Uterus (tissue), 4 donors: ENCODE measurements around the gene TTC7B. TPM values are rescaled to one million over a fixed set of nuclear protein-coding genes. Genes with fewer than 3 reads are reported as not detected.

Experiments
- DNase-seq, 2 donors: peaks; one replicate each; pipeline ENCODE4 v3.0.0-alpha.2; 2019 to 2020
- H3K27ac ChIP-seq, 2 donors: fragments of 200-600 bp; sonication (generic); 1 replicate in 1 of 2; 2 replicates in 1 of 2; pipeline ENCODE4 v1.5.1; 2016 to 2018
- H3K27me3 ChIP-seq, 2 donors: fragments of 200-600 bp; sonication (generic); one replicate each; pipeline ENCODE4 v1.5.1; 2018 to 2019; ENCODE audit warnings: control low read depth in 1 of 2
- H3K36me3 ChIP-seq, 2 donors: fragments of 200-600 bp; sonication (generic); one replicate each; pipeline ENCODE4 v1.5.1; 2019; ENCODE audit warnings: control low read depth in 1 of 2
- H3K4me1 ChIP-seq, 2 donors: fragments of 200-600 bp; sonication (generic); one replicate each; pipeline ENCODE4 v1.5.1; 2018 to 2019; ENCODE audit warnings: control low read depth in 1 of 2
- H3K4me3 ChIP-seq, 2 donors: fragments of 200-600 bp; sonication (generic); 1 replicate in 1 of 2; 2 replicates in 1 of 2; pipeline ENCODE4 v1.5.1; 2018 to 2019; ENCODE audit warnings: mild to moderate bottlenecking in 1 of 2
- H3K9me3 ChIP-seq, 2 donors: fragments of 200-600 bp; sonication (generic); one replicate each; pipeline ENCODE4 v1.5.1; 2019; ENCODE audit warnings: control low read depth in 1 of 2
- POLR2A ChIP-seq, 2 donors: fragments of 450-650 bp; IDR thresholded peaks; one replicate each; pipeline ENCODE4 v1.6.1; 2016; ENCODE audit warnings: antibody characterized with exemption in 2 of 2, mild to moderate bottlenecking in 1 of 2, moderate library complexity in 1 of 2
- intact Hi-C: fragments of 100-400 bp; cut with DNase I; formaldehyde crosslinking; loops from one replicate; pipeline ENCODE4 v1.15.1; 2023; ENCODE audit warnings: low total_unique reads
- total RNA-seq, 4 donors: library from RNA; depleted of rRNA in 3 of 4; stranded (reverse); fragments of >200 nt in 3 of 4; gene quantifications; one replicate each; pipeline versions ENCODE4 v1.1.0 to v1.2.4, GENCODE V29; 2014 to 2023
- TF ChIP-seq, protein P1 (sequence below), 4 experiments: fragments of 200-600 bp in 2 of 4; fragments of 450-650 bp in 2 of 4; sonication (generic) in 2 of 4; IDR thresholded peaks; one replicate each; pipeline ENCODE4 v1.5.1; 2016 to 2019; ENCODE audit warnings: antibody characterized with exemption in 4 of 4, mild to moderate bottlenecking in 2 of 4, moderate library complexity in 1 of 4
- donor health status: DM: yes; HTN: yes; CAD: no.

TTC7B gene
- total RNA-seq, 4 donors from 2014 or later: 15.3 to 73.9 (median 28.0) TPM

DNA sequence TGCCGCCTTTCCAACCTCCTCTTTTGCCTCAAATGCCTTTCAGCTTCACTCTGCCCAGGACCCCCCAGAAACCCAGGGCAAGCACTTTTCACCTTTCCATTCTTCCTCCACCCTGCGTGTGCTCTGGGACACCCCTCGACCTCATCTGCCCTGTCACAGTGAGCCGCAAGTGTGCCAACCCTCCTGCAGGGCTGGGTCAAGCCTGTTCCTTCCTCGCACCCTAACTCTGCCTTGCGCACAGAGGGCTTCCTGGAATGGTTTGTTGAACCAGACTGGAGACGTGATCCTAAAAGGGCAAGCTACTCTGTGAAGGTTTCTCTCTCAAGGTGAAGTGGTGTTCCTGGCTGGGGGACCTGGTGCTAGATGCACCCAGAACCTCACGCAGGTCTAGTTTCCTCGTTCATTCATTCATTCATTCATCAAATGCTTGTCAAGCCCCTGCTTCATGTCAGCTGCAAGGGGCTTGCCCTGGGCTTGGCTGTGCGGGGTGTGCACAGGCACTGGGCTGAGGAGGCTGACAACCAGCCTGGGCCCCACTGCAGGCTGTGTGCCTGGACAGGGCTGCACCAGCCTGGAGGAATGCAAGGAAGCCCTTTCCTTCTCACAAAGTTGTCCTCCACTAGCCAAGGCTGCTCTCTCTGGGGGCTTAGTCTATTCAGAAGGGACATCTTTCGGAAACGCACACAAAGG is 232.2 kb downstream of the TTC7B start:
- intact Hi-C loops: no loop called here
- Histone ChIP-seq H3K27me3 (no peaks in the 10 kb centered on the region), H3K4me1 (no peaks in the 10 kb centered on the region), H3K27ac (no peak overlapping the region), H3K4me3 (no peak overlapping the region), H3K36me3 (no peaks in the 10 kb centered on the region), H3K9me3 (no peaks in the 10 kb centered on the region)
- no peak for DNase-seq
- TF ChIP-seq POLR2A (IDR thresholded peaks at IDR 0.05): no peak
- TF ChIP-seq, protein P1, sequence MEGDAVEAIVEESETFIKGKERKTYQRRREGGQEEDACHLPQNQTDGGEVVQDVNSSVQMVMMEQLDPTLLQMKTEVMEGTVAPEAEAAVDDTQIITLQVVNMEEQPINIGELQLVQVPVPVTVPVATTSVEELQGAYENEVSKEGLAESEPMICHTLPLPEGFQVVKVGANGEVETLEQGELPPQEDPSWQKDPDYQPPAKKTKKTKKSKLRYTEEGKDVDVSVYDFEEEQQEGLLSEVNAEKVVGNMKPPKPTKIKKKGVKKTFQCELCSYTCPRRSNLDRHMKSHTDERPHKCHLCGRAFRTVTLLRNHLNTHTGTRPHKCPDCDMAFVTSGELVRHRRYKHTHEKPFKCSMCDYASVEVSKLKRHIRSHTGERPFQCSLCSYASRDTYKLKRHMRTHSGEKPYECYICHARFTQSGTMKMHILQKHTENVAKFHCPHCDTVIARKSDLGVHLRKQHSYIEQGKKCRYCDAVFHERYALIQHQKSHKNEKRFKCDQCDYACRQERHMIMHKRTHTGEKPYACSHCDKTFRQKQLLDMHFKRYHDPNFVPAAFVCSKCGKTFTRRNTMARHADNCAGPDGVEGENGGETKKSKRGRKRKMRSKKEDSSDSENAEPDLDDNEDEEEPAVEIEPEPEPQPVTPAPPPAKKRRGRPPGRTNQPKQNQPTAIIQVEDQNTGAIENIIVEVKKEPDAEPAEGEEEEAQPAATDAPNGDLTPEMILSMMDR (IDR thresholded peaks at IDR 0.05): no peak

DNA sequence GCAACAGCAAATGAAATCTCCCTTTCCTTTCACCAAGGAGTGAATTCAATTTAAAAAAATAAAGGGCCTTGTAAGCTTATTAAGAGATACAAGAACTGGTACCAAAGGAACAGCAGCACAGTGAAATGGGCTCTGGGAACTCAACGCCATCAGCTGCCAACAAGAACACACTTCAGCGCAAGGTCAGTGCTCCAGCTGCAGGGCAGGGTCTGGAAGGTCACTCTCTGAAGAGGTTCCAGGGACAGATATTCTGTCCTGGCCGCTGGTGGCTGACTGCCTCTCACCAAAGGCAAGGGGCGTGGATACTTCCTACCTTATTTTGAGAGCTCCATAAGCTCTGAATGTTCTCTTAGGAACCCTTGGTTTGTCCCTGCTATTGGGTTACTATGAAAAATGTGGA is 232.8 kb downstream of the TTC7B start:
- no peaks in the 10 kb centered on the region for H3K27me3 ChIP-seq
- intact Hi-C loops: no loop called here
- TF ChIP-seq, protein P1 (IDR thresholded peaks at IDR 0.05): no peak
- TF ChIP-seq POLR2A (IDR thresholded peaks at IDR 0.05): no peak
- H3K4me3 ChIP-seq: no peak overlapping the region
- H3K9me3 ChIP-seq: no peaks in the 10 kb centered on the region
- H3K27ac ChIP-seq: no peak overlapping the region
- no peaks in the 10 kb centered on the region for H3K36me3 ChIP-seq
- no peaks in the 10 kb centered on the region for H3K4me1 ChIP-seq
- DNase-seq: no peak

DNA sequence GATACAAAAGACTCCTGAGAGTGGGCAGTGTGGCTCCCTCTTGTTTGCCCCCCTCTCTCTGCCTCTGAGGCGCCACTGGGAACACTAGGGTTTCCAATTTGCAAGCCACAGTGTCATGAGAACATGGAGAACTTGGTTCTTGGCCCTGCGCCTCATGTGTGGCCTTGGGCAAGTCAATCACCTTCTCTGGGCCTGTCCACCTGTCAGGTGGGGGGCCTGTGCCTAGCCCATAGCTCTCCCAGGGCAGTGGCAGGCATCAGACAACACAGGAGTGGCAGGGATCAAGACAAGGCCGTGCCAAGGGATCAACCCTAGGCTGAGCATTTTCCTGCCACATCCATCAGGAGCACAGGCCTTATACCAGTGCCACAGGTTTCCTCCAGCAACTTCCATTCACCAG is 234.1 kb downstream of the TTC7B start:
- intact Hi-C loops: no loop called here
- Histone ChIP-seq H3K36me3 (no peaks in the 10 kb centered on the region), H3K4me1 (no peaks in the 10 kb centered on the region), H3K9me3 (no peaks in the 10 kb centered on the region), H3K27me3 (no peaks in the 10 kb centered on the region), H3K4me3 (no peak overlapping the region), H3K27ac (no peak overlapping the region)
- no peak for DNase-seq
- TF ChIP-seq, protein P1 (IDR thresholded peaks at IDR 0.05): no peak
- no peak for TF ChIP-seq POLR2A (IDR thresholded peaks at IDR 0.05)

DNA sequence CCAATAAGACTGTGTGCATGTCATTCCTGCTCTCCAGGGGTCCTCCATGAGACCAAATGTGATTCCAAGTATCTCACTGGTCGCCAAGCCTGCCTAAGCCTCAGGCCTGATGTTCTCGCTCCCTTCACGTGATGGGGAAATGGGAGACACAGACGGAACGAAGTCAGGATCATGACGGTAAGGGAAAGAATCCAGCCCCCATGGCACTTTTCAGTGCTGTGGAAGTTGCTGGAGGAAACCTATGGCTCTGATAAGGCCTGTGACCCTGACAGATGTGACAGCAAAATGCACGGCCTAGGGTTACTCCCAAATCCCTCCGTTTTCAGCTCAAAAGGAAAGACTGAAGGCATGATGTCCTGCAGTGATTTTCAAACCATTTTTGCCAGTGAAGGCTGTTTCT is 234.5 kb downstream of the TTC7B start:
- intact Hi-C loops: no loop called here
- no peak overlapping the region for H3K27ac ChIP-seq
- H3K4me1 ChIP-seq: no peaks in the 10 kb centered on the region
- H3K4me3 ChIP-seq: no peak overlapping the region
- H3K36me3 ChIP-seq: no peaks in the 10 kb centered on the region
- no peaks in the 10 kb centered on the region for H3K27me3 ChIP-seq
- no peak for DNase-seq
- no peaks in the 10 kb centered on the region for H3K9me3 ChIP-seq
- TF ChIP-seq, protein P1 (IDR thresholded peaks at IDR 0.05): no peak
- no peak for TF ChIP-seq POLR2A (IDR thresholded peaks at IDR 0.05)

DNA sequence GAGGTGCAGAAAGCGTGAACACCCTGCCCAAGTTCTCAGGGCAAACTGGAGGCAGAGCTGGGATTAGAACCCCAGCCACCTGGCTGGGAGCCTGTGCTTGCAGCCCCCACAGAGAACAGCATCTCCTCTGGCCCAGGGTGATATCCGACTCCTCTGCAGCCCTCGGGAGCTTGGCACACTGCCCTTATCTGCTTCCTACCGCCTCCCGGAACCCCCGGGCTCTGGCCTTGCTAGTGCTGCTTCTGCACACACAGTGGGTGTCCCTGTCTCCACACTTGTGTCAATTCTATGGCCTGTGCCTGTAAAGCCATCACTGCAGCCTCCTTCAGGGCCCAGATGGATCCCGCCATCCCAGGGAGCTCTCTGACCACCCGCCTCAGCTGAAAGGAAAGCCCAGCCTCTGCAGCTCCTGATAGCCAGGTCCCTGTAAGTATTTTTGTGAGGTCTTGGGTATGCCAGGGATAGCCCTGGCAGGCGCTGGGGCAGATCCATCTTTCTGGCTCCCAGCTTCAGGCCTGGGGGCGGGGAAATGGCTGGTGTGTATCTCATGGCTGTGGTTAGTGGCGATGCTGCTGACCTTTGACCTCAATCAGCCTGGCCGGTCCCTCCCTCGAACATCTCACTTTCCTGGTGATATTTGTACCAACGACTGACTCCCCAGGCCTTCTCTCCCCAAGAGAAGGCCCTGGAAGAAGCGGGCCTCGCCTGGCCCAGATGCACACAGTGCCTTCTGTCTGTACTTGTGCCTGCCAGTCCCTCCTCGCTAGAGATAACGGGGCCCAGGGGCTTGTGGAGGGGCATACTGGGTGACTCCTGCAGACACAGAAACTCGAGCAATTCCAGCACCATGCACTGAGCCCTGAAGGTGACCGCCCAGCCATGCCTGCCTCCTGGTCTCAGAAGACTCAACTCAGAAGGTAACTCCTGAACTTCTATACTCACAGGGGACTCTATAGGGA is 235.6 kb downstream of the TTC7B start:
- H3K27ac ChIP-seq: no peak overlapping the region
- H3K4me3 ChIP-seq: no peak overlapping the region
- intact Hi-C loops: no loop called here
- no peak for DNase-seq
- TF ChIP-seq, protein P1 (IDR thresholded peaks at IDR 0.05): no peak
- TF ChIP-seq POLR2A (IDR thresholded peaks at IDR 0.05): no peak
- no peaks in the 10 kb centered on the region for H3K4me1 ChIP-seq
- no peaks in the 10 kb centered on the region for H3K27me3 ChIP-seq
- H3K36me3 ChIP-seq: no peaks in the 10 kb centered on the region
- no peaks in the 10 kb centered on the region for H3K9me3 ChIP-seq
